Smooth muscle cell (in vitro differentiated cells): ENCODE data around the gene DBP. TPM values are rescaled to one million over a fixed set of nuclear protein-coding genes. Genes with fewer than 3 reads are reported as not detected.

Experiments used
- DNase-seq: peaks from one replicate; lab custom pipeline; 2025; ENCODE audit not compliant: unreplicated experiment; lab: John Stamatoyannopoulos, UW
- H2AFZ ChIP-seq: fragments of 200-600 bp; sonication (generic); 2 replicates; pipeline ENCODE4 v1.6.0; 2016; ENCODE audit warnings: antibody characterized with exemption, low read depth, mild to moderate bottlenecking
- H3F3A ChIP-seq: fragments of 200-600 bp; sonication (generic); 2 replicates; pipeline ENCODE4 v1.6.0; 2017; ENCODE audit warnings: antibody characterized with exemption, low read depth
- H3K27ac ChIP-seq: fragments of 200-600 bp; sonication (generic); 2 replicates; pipeline ENCODE4 v1.5.1; 2016; ENCODE audit warnings: low read depth, mild to moderate bottlenecking
- H3K27me3 ChIP-seq: fragments of 200-600 bp; sonication (generic); 2 replicates; pipeline ENCODE4 v1.6.1; 2016; ENCODE audit warnings: low read depth, mild to moderate bottlenecking
- H3K36me3 ChIP-seq: fragments of 200-600 bp; sonication (generic); 2 replicates; pipeline ENCODE4 v1.5.1; 2016; ENCODE audit warnings: low read depth
- H3K4me1 ChIP-seq: fragments of 200-600 bp; sonication (generic); 2 replicates; pipeline ENCODE4 v1.5.1; 2016; ENCODE audit warnings: low read depth
- H3K4me2 ChIP-seq: fragments of 200-600 bp; sonication (generic); 2 replicates; pipeline ENCODE4 v1.6.0; 2016; ENCODE audit warnings: mild to moderate bottlenecking
- H3K4me3 ChIP-seq: fragments of 200-600 bp; sonication (generic); 2 replicates; pipeline ENCODE4 v1.5.1; 2016; ENCODE audit warnings: mild to moderate bottlenecking
- H3K79me2 ChIP-seq: fragments of 200-600 bp; sonication (generic); 2 replicates; pipeline ENCODE4 v1.6.0; 2016; ENCODE audit warnings: low read depth, mild to moderate bottlenecking
- H3K9ac ChIP-seq: fragments of 200-600 bp; sonication (generic); 2 replicates; pipeline ENCODE4 v1.6.0; 2016; ENCODE audit warnings: low read depth
- H3K9me3 ChIP-seq: fragments of 200-600 bp; sonication (generic); replicated peaks from 2 replicates; pipeline ENCODE4 v1.5.1; 2016; ENCODE audit warnings: low read depth
- H4K20me1 ChIP-seq: fragments of 200-600 bp; sonication (generic); 2 replicates; pipeline ENCODE4 v1.6.0; 2016; ENCODE audit warnings: low read depth
- WGBS: methylation state at CpG from one replicate; pipeline ENCODE4 v1.1.7; 2016; ENCODE audit warnings: low lambda C conversion rate; 5-methylcytosine and 5-hydroxymethylcytosine counted together
- polyA plus RNA-seq: library from polyadenylated mRNA; unstranded; fragments of >200 nt; fragmentation: Nextera tagmentation; extraction: Ambion mirVana; gene quantifications from 2 replicates; pipeline ENCODE4 v1.2.1, GENCODE V29; 2016
- total RNA-seq: library from RNA; depleted of rRNA; stranded (reverse); fragments of >200 nt; gene quantifications from 2 replicates; pipeline ENCODE4 v1.2.3, GENCODE V29; 2014
- TF ChIP-seq, protein P1 (sequence below): fragments of 200-600 bp; sonication (generic); IDR thresholded peaks from 2 replicates; pipeline ENCODE4 v1.5.1; 2017; ENCODE audit warnings: borderline replicate concordance, mild to moderate bottlenecking, antibody characterized with exemption; ENCODE audit not compliant: insufficient read depth, poor library complexity, severe bottlenecking

Gene DBP
- total and polyA plus RNA-seq, 2 experiments from 2014 or later: 3.5 to 6.9 TPM

DNA sequence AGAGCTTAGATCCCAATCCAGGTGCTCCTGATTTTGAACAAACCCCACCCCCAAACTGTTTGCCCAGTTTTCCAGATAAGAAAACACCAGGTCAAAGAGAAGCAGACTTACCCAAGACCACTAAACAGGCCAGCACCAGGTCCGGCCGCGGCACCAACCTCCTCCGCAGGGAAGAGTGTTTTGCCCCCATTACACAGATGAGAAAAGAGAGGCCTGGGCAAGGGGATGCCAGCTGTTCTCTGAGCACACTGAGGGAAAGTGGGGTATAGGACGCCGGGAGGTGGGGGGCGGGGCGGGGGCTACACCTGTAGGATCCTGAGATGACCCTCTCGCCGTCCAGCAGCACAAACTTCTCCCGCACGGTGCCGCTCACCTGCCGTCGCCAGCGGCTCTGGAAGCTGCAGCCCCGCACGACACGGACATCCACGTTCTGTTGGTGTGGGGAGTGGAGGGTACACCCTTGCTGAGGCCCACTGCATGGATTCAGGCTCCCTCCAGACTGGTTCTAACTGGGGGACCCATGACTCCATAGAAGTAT lies 27.5 kb downstream of the DBP start:
- Histone ChIP-seq H3K36me3 (no peaks in the 10 kb centered on the region), H3F3A (no peaks in the 10 kb centered on the region), H3K4me2 (no peak overlapping the region), H3K4me3 (no peak overlapping the region), H3K27ac (no peak overlapping the region), H3K4me1 (no peaks in the 10 kb centered on the region), H4K20me1 (peaks cover under 1% of the 10 kb centered on the region), H2AFZ (no peak overlapping the region), H3K27me3 (no peaks in the 10 kb centered on the region), H3K9ac (no peak overlapping the region), H3K79me2 (no peaks in the 10 kb centered on the region), H3K9me3 (no peaks in the 10 kb centered on the region)
- no peak for DNase-seq
- 91% methylated on average over 12 of the region's 20 CpGs for WGBS
- TF ChIP-seq, protein P1, sequence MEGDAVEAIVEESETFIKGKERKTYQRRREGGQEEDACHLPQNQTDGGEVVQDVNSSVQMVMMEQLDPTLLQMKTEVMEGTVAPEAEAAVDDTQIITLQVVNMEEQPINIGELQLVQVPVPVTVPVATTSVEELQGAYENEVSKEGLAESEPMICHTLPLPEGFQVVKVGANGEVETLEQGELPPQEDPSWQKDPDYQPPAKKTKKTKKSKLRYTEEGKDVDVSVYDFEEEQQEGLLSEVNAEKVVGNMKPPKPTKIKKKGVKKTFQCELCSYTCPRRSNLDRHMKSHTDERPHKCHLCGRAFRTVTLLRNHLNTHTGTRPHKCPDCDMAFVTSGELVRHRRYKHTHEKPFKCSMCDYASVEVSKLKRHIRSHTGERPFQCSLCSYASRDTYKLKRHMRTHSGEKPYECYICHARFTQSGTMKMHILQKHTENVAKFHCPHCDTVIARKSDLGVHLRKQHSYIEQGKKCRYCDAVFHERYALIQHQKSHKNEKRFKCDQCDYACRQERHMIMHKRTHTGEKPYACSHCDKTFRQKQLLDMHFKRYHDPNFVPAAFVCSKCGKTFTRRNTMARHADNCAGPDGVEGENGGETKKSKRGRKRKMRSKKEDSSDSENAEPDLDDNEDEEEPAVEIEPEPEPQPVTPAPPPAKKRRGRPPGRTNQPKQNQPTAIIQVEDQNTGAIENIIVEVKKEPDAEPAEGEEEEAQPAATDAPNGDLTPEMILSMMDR: no peak

DNA sequence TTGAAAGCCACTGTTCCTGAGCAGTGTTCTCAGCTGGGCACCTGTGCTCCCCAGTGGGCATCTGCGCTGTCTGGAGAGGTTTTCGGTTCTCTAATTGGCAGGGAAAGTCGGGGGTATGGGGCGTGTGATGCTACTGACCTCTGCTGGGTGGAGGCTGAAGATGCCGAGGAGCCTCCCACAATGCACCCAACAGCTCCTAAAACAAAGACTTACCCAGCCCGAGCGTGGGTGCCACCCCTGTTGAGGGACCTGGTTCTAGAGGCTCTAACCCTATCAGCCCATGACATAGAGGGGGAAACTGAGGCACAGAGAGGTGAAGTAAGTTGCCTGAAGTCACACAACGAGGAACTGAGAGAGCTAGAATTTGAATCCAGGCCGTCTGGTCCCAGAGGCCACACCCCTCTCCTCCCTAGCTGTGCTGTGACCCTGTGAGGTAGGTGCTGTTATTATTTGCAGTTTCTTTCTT lies 28.3 kb downstream of the DBP start:
- H3K4me1 ChIP-seq: no peaks in the 10 kb centered on the region
- no peak overlapping the region for H3K9ac ChIP-seq
- no peak for DNase-seq
- no peak overlapping the region for H3K4me3 ChIP-seq
- no peaks in the 10 kb centered on the region for H3K79me2 ChIP-seq
- no peaks in the 10 kb centered on the region for H3F3A ChIP-seq
- TF ChIP-seq, protein P1: peak; percentile 24
- H3K27ac ChIP-seq: no peak overlapping the region
- no peak overlapping the region for H3K4me2 ChIP-seq
- H4K20me1 ChIP-seq: no peaks in the 10 kb centered on the region
- 58% methylated on average over 9 of the region's 9 CpGs for WGBS
- H3K27me3 ChIP-seq: no peaks in the 10 kb centered on the region
- H3K36me3 ChIP-seq: no peaks in the 10 kb centered on the region
- H3K9me3 ChIP-seq: no peaks in the 10 kb centered on the region
- H2AFZ ChIP-seq: no peak overlapping the region

DNA sequence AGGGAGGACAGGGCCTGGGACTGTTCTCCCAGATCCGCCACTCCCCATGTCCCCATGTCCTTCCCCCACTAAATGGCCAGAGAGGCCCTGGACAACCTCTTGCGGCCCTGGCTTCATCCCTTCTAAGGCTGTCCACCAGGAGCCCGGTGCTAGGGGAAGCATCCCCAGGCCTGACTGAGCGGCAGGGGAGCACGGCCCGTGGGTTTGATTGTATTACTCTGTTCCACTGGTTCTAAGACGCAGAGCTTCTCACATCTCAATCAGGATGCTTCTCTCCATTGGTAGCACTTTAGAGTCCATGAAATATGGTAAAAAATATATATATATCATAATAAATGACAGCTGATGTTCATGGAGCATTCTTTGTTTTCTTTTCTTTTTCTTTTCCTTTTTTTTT lies 29.8 kb downstream of the DBP start:
- Histone ChIP-seq H3K27me3 (no peaks in the 10 kb centered on the region), H3K4me2 (no peak overlapping the region), H4K20me1 (no peaks in the 10 kb centered on the region), H3K36me3 (no peaks in the 10 kb centered on the region), H3F3A (no peaks in the 10 kb centered on the region), H3K9ac (no peak overlapping the region), H3K79me2 (no peaks in the 10 kb centered on the region), H3K27ac (no peak overlapping the region), H3K4me3 (no peak overlapping the region), H2AFZ (no peak overlapping the region), H3K9me3 (no peaks in the 10 kb centered on the region), H3K4me1 (no peaks in the 10 kb centered on the region)
- 94% methylated on average over 7 of the region's 7 CpGs for WGBS
- TF ChIP-seq, protein P1: no peak
- no peak for DNase-seq

DNA sequence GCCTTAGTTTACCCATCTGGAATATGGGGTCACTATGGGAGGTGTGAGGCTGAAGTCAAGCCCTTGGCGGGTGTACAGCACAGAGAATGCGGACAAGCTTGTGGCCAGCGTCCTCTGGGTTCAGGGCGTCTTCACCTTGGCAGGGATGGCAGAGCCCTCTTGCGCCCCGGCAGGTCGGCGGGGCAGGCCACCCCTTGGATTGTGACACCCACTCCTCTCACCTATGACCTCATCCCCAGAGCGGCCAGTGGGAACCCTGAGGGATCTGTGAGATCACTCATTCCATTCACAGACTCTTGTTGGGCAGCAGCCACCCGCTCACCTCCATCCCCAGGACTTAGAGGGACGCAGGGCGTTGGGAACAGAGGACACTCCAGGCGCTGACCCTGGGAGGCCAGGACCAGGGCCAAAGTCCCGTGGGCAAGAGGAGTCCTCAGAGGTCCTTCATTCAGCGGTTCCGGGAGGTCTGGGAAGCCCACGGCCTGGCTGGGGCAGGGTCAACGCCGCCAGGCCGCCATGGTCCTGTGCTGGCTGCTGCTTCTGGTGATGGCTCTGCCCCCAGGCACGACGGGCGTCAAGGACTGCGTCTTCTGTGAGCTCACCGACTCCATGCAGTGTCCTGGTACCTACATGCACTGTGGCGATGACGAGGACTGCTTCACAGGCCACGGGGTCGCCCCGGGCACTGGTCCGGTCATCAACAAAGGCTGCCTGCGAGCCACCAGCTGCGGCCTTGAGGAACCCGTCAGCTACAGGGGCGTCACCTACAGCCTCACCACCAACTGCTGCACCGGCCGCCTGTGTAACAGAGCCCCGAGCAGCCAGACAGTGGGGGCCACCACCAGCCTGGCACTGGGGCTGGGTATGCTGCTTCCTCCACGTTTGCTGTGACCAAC lies 30.5 kb downstream of the DBP start, which contains the start of gene SPACA4:
TSS of gene SPACA4 (plus strand) at position 280 of the 896 bp plus-strand sequence. CDS start at position 517, 237 bp downstream.
- no peaks in the 10 kb centered on the region for H3F3A ChIP-seq
- no peaks in the 10 kb centered on the region for H3K36me3 ChIP-seq
- no peak within 1 kb of the TSS for H3K9ac ChIP-seq
- H2AFZ ChIP-seq: no peak within 1 kb of the TSS
- no peak for DNase-seq
- 94% methylated on average over 39 of the region's 39 CpGs for WGBS
- TF ChIP-seq, protein P1: no peak
- no peaks in the 10 kb centered on the region for H3K4me1 ChIP-seq
- no peak within 1 kb of the TSS for H3K27ac ChIP-seq
- H4K20me1 ChIP-seq: no peaks in the 10 kb centered on the region
- H3K4me2 ChIP-seq: no peak within 1 kb of the TSS
- H3K79me2 ChIP-seq: no peaks in the 10 kb centered on the region
- no peaks in the 10 kb centered on the region for H3K27me3 ChIP-seq
- H3K9me3 ChIP-seq: no peaks in the 10 kb centered on the region
- no peak within 1 kb of the TSS for H3K4me3 ChIP-seq
